ENCODE results near the gene GAR1. TPM values are rescaled to one million over a fixed set of nuclear protein-coding genes. Genes with fewer than 3 reads are reported as not detected.

The GAR1 gene
- total and polyA plus RNA-seq, 2 experiments from 2014 or later: 5.9 to 42.7 TPM

DNA sequence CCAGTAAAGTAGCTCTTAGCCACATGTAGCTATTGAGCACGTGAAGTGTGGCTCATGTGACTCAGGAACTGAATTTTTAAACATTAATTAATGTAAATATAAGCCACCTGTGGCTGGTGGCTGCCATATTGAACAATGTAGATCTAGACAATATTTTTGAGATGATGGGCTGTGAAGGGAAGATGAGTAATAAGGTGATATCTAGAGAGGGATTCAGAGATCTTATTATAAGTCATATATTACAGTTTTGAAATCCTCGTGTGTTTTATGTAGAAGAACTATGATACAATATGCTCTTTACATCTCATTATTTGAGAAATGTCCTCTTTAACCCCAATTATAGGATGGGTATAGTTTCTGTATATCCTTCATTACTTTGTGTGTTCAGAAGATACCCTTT lies 5.6 kb downstream of the GAR1 start:
- H3K79me2 ChIP-seq (ENCODE audit: insufficient read depth): peaks cover 55% of the 10 kb centered on the region
- DNase-seq: no peak
- no peak overlapping the region for H3K9ac ChIP-seq
- H3K4me1 ChIP-seq (ENCODE audit: insufficient read depth): peaks cover 16% of the 10 kb centered on the region
- H3K9me2 ChIP-seq (ENCODE audit: insufficient read depth): no peaks in the 10 kb centered on the region
- peaks cover 10% of the 10 kb centered on the region; the same call in 1 of the 2 replicates for H3F3A ChIP-seq (ENCODE audit: insufficient read depth)
- no peak overlapping the region for H3K4me3 ChIP-seq
- H3K36me3 ChIP-seq (ENCODE audit: low read depth): peaks cover 48% of the 10 kb centered on the region
- in situ Hi-C loops (cut with MboI): loop anchor here (25.0 kb wide), 1 partner anchor 984 kb away; no protein-coding TSS in a partner anchor
- H2AFZ ChIP-seq: no peak overlapping the region
- no peaks in the 10 kb centered on the region for H4K20me1 ChIP-seq (ENCODE audit: insufficient read depth)
- H3K9me3 ChIP-seq (ENCODE audit: low read depth): no peaks in the 10 kb centered on the region
- no peak for TF ChIP-seq EZH2phosphoT487 (IDR thresholded peaks at IDR 0.05; ENCODE audit: insufficient read depth, low read depth)
- TF ChIP-seq EZH2 (IDR thresholded peaks at IDR 0.05; ENCODE audit: insufficient read depth, poor library complexity, severe bottlenecking): no peak
- no peaks in the 10 kb centered on the region for H3K27me3 ChIP-seq (replicated peaks; ENCODE audit: insufficient read depth)
- H3K27ac ChIP-seq: no peak overlapping the region
- H3K4me2 ChIP-seq (ENCODE audit: unreplicated experiment): no peak overlapping the region
- 49% methylated on average over 2 of the region's 2 CpGs for WGBS, 2 experiments (ENCODE audit: low coverage in 1 of 2, low lambda C conversion rate in 2 of 2, missing lambda C conversion rate in 2 of 2)

DNA sequence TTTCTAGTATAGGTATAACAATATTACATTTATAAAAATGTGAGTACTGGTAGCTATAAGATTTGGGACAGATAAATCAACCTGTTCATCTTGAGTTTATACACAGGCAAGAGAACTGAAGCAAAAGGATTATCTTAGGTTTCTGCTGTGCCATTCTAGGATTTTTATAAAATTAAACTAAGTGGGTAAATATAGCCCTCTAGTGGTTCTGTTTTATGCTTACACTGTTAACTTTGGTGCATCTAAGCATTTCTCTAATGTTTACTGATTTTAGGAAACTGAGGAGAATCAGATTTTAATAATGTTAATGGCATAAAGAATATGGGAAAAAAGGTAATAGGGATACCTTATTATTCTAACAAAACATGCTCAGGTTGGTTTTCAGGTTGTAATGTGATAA lies 11.2 kb downstream of the GAR1 start:
- H3K4me3 ChIP-seq: no peak overlapping the region
- DNase-seq: peak; percentile 56
- no peak overlapping the region for H2AFZ ChIP-seq
- H3K4me1 ChIP-seq (ENCODE audit: insufficient read depth): no peaks in the 10 kb centered on the region
- H4K20me1 ChIP-seq (ENCODE audit: insufficient read depth): no peaks in the 10 kb centered on the region
- peaks cover under 1% of the 10 kb centered on the region; the same call in 1 of the 2 replicates for H3K79me2 ChIP-seq (ENCODE audit: insufficient read depth)
- in situ Hi-C loops (cut with MboI): no loop called here
- H3K27ac ChIP-seq: no peak overlapping the region
- H3K36me3 ChIP-seq (ENCODE audit: low read depth): peaks cover 33% of the 10 kb centered on the region
- H3K9me2 ChIP-seq (ENCODE audit: insufficient read depth): no peaks in the 10 kb centered on the region
- H3F3A ChIP-seq (ENCODE audit: insufficient read depth): peaks cover 10% of the 10 kb centered on the region; the same call in 1 of the 2 replicates
- H3K27me3 ChIP-seq (replicated peaks; ENCODE audit: insufficient read depth): no peaks in the 10 kb centered on the region
- TF ChIP-seq EZH2phosphoT487 (IDR thresholded peaks at IDR 0.05; ENCODE audit: insufficient read depth, low read depth): no peak
- TF ChIP-seq EZH2 (IDR thresholded peaks at IDR 0.05; ENCODE audit: insufficient read depth, poor library complexity, severe bottlenecking): no peak
- no peaks in the 10 kb centered on the region for H3K9me3 ChIP-seq (ENCODE audit: low read depth)
- H3K9ac ChIP-seq: no peak overlapping the region
- H3K4me2 ChIP-seq (ENCODE audit: unreplicated experiment): no peak overlapping the region

- H3K9me3 ChIP-seq (ENCODE audit: low read depth): no peaks in the 10 kb centered on the region
Observed at GRCh38 chr4:109827672-109828071, 12.1 kb downstream of the GAR1 start, which contains the start of gene RRH. Gene RRH, plus strand, starts transcription at chr4:109827972. Its CDS starts 56 bp downstream, at chr4:109828028.

GRCh38 chr4:109833756-109834155 lies 18.2 kb downstream of the GAR1 start:
- Histone ChIP-seq H3K9me3 (ENCODE audit: low read depth) (no peaks in the 10 kb centered on the region), H2AFZ (no peak overlapping the region), H3K79me2 (ENCODE audit: insufficient read depth) (no peaks in the 10 kb centered on the region), H3K4me2 (ENCODE audit: unreplicated experiment) (no peak overlapping the region), H3K9me2 (ENCODE audit: insufficient read depth) (no peaks in the 10 kb centered on the region), H3K36me3 (ENCODE audit: low read depth) (no peaks in the 10 kb centered on the region), H3K27ac (no peak overlapping the region), H3K4me1 (ENCODE audit: insufficient read depth) (no peaks in the 10 kb centered on the region), H4K20me1 (ENCODE audit: insufficient read depth) (no peaks in the 10 kb centered on the region), H3K4me3 (no peak overlapping the region), H3F3A (ENCODE audit: insufficient read depth) (no peaks in the 10 kb centered on the region), H3K27me3 (replicated peaks; ENCODE audit: insufficient read depth) (no peaks in the 10 kb centered on the region), H3K9ac (no peak overlapping the region)
- DNase-seq: no peak
- in situ Hi-C loops (cut with MboI): no loop called here
- 84 to 86% methylated on average over 4 of the region's 4 CpGs for WGBS, 2 experiments (ENCODE audit: low coverage in 1 of 2, low lambda C conversion rate in 2 of 2, missing lambda C conversion rate in 2 of 2)
- TF ChIP-seq EZH2phosphoT487 (IDR thresholded peaks at IDR 0.05; ENCODE audit: insufficient read depth, low read depth) (no peak), EZH2 (IDR thresholded peaks at IDR 0.05; ENCODE audit: insufficient read depth, poor library complexity, severe bottlenecking) (no peak)

More at GRCh38 chr4:109827672-109828071, 12.1 kb downstream of the GAR1 start, which contains the start of gene RRH:
- H3F3A ChIP-seq (ENCODE audit: insufficient read depth): peaks cover 10% of the 10 kb centered on the region; the same call in 1 of the 2 replicates
- H3K79me2 ChIP-seq (ENCODE audit: insufficient read depth): no peaks in the 10 kb centered on the region
- in situ Hi-C loops (cut with MboI): no loop called here
- no peaks in the 10 kb centered on the region for H3K4me1 ChIP-seq (ENCODE audit: insufficient read depth)
- TF ChIP-seq EZH2 (IDR thresholded peaks at IDR 0.05; ENCODE audit: insufficient read depth, poor library complexity, severe bottlenecking) (no peak), EZH2phosphoT487 (IDR thresholded peaks at IDR 0.05; ENCODE audit: insufficient read depth, low read depth) (no peak)
- no peak within 1 kb of the TSS for H2AFZ ChIP-seq
- no peak within 1 kb of the TSS for H3K27ac ChIP-seq
- no peaks in the 10 kb centered on the region for H4K20me1 ChIP-seq (ENCODE audit: insufficient read depth)
- H3K36me3 ChIP-seq (ENCODE audit: low read depth): peaks cover 28% of the 10 kb centered on the region
- H3K27me3 ChIP-seq (replicated peaks; ENCODE audit: insufficient read depth): no peaks in the 10 kb centered on the region
- DNase-seq: no peak
- no peaks in the 10 kb centered on the region for H3K9me2 ChIP-seq (ENCODE audit: insufficient read depth)
- 97 to 99% methylated on average over 2 of the region's 2 CpGs for WGBS, 2 experiments (ENCODE audit: low coverage in 1 of 2, low lambda C conversion rate in 2 of 2, missing lambda C conversion rate in 2 of 2)
- H3K4me3 ChIP-seq: no peak within 1 kb of the TSS
- H3K9ac ChIP-seq: no peak within 1 kb of the TSS
- no peak within 1 kb of the TSS for H3K4me2 ChIP-seq (ENCODE audit: unreplicated experiment)

DNA sequence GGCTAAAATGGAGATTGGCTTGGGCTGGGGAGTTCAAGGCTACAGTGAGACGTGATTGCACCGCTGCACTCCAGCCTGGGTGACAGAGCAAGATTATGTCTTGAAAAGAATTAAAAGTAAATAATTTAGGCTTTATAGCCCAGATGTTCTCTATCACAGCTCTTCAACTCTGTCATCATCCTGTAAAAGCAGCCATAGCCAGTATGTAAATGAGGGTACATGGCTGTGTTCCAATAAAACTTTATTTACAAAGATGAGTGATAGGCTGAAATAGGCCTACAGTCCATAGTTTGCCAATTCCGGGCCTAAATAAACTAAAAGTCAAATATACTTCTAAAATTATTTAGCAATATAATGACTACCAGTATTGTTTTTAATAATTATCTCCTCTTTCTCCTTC lies 21.4 kb downstream of the GAR1 start:
- Histone ChIP-seq H3K79me2 (ENCODE audit: insufficient read depth) (no peaks in the 10 kb centered on the region), H3F3A (ENCODE audit: insufficient read depth) (no peaks in the 10 kb centered on the region), H3K9me2 (ENCODE audit: insufficient read depth) (no peaks in the 10 kb centered on the region), H4K20me1 (ENCODE audit: insufficient read depth) (no peaks in the 10 kb centered on the region), H3K4me1 (ENCODE audit: insufficient read depth) (no peaks in the 10 kb centered on the region), H2AFZ (no peak overlapping the region), H3K36me3 (ENCODE audit: low read depth) (no peaks in the 10 kb centered on the region), H3K27me3 (replicated peaks; ENCODE audit: insufficient read depth) (no peaks in the 10 kb centered on the region), H3K27ac (no peak overlapping the region), H3K4me3 (no peak overlapping the region), H3K9me3 (ENCODE audit: low read depth) (no peaks in the 10 kb centered on the region), H3K9ac (no peak overlapping the region), H3K4me2 (ENCODE audit: unreplicated experiment) (no peak overlapping the region)
- 32 to 45% methylated on average over 3 of the region's 3 CpGs for WGBS, 2 experiments (ENCODE audit: low coverage in 1 of 2, low lambda C conversion rate in 2 of 2, missing lambda C conversion rate in 2 of 2)
- TF ChIP-seq EZH2phosphoT487 (IDR thresholded peaks at IDR 0.05; ENCODE audit: insufficient read depth, low read depth): no peak
- no peak for TF ChIP-seq EZH2 (IDR thresholded peaks at IDR 0.05; ENCODE audit: insufficient read depth, poor library complexity, severe bottlenecking)
- DNase-seq: no peak
- in situ Hi-C loops (cut with MboI): no loop called here

All from GM23248 (cell line).